Esophagus squamous epithelium (tissue), 4 donors: ENCODE data around the gene ERCC1.

Experiments used
- CTCF ChIP-seq, 6 experiments: fragments of 450-650 bp in 4 of 6; fragments of 200-600 bp in 2 of 6; sonication (generic) in 2 of 6; IDR thresholded peaks; one replicate each; pipeline ENCODE4 v1.5.1; 2016 to 2019; ENCODE audit warnings: antibody characterized with exemption in 6 of 6, mild to moderate bottlenecking in 4 of 6, moderate library complexity in 4 of 6
- POLR2A ChIP-seq, 4 donors: fragments of 450-650 bp; IDR thresholded peaks; one replicate each; pipeline ENCODE4 v1.6.1; 2017; ENCODE audit warnings: antibody characterized with exemption in 4 of 4, mild to moderate bottlenecking in 4 of 4, moderate library complexity in 3 of 4

DNA sequence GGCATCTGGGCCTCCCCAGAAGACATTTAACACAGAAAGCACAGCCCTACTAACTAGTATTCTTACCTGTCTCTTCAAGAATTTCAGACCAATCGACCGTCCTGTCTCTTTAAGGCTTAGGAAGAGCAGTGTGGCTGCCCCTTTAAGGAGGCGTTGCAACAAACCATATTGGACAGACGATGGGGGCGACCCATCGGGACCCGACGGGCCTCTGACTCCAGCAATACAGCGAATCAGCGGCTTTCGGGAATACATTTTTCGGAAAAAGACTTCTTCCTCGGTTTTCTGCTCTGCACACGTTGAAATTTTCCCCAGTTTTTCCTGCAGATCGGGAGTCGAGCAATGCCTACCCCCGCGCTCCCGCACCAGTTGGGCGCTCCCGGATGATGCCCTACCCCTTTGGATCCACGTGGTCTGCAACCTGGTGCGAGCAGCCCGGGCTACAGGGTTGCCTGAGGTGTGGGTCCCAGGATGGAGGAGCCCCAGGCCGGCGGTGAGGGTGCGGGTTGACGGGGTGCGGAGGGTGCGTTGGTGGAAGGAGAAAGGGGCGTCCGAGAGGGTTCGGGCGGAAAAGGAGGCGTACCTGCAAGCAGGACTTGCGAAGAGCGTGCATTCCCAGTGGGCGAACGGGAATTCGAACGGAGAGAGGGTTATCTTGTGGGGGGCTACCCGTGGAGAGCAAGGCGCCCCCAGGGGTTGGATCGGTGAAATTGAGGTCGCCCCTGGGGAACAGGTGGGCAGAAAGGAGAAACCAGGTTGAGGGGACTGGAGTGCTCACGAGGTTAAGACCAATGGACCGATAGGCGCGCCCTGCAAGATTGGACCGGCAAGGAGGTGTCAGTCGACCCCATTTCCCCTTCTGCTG lies 17.3 kb downstream of the ERCC1 start, which contains the start of gene POLR1G:
- TF ChIP-seq CTCF (IDR thresholded peaks at IDR 0.05) = peak in 2 of 6 experiments; percentile 9 to 49
- TF ChIP-seq POLR2A (IDR thresholded peaks at IDR 0.05) = peak in 1 of 4 donors; percentile 24
